HG03025 (cell line): ENCODE data around the gene SC5D.

Experiments
- ATAC-seq: cut with Tn5 transposase; IDR thresholded peaks from one replicate; pipeline ENCODE4 v1.9.1; 2021; ENCODE audit warnings: mild to moderate bottlenecking, moderate library complexity; ENCODE audit not compliant: unreplicated experiment, low FRiP score

SC5D gene, protein sequence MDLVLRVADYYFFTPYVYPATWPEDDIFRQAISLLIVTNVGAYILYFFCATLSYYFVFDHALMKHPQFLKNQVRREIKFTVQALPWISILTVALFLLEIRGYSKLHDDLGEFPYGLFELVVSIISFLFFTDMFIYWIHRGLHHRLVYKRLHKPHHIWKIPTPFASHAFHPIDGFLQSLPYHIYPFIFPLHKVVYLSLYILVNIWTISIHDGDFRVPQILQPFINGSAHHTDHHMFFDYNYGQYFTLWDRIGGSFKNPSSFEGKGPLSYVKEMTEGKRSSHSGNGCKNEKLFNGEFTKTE

GRCh38 chr11:121292495-121293287 lies at the start of gene SC5D:
Gene SC5D (plus strand): TSS chr11:121292771. CDS start chr11:121303376, 10,605 bp downstream.
- ATAC-seq = peak; percentile 92

DNA sequence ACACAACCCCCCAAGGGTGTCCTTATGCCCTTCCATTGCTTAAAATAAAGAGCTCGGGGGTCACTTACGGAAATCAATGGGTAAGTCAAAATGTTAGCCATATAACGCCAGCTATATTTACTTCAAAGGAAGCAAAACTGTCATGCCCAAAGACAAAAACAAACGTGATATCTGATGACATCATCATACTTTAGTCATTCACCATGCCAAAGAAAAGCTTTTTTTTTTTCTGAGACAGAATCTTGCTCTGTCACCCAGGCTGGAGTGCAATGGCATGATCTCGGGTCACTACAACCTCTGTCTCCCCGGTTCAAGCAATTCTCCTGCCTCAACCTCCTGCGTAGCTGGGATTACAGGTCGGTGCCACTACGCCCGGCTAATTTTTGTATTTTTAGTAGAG lies 47.7 kb upstream of the SC5D start:
- no peak for ATAC-seq

DNA sequence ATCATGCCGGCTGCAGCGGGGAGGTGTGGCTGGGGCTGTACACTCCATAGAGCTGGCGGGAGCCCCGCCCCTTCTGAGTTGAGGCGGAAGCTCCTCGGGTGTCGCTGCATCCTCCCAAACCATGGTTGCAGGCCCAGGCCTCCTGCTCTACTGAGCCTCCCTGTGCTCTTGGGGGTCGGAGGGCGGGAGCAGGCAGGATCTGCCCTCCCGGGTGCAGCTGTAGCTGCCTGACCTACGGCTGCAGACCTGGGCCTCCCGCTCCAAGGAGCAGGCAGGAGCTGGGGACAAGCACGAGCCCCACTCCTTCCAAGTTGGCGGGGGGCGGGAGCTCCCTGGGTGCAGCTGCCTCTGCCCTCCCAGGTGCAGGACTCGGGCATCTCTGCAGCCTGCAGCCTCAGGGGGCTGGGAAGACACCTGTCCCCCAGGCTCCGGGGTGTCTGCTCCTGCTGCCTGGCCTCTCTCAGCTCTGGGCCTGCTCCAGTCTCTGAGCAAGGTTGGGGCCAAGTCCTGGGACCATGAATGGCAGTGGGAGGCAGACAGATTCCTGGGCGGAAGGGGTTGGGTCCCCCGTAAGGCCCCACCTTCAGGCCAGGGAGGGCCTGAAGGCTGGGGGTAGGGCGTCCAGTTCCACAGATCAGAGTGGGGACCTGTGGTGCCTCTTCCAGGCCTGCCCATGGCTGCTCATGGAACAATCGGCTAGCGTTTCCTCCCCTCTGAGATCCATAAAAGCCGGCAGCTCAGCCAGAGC lies 46.4 kb upstream of the SC5D start:
- ATAC-seq = no peak

DNA sequence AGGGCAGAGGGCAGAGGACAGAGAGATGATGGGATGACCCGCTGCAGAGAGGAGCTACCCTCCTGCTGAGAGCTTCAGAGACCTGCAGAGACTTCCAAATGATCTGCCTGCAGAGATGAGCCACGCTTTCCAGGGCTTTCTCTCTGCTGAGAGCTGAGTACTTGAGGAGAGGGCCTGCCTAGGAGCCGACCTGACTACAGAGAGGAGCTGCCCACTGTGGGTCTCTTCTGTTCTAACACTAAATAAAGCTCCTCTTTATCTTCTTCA lies 45.9 kb upstream of the SC5D start:
- no peak for ATAC-seq

DNA sequence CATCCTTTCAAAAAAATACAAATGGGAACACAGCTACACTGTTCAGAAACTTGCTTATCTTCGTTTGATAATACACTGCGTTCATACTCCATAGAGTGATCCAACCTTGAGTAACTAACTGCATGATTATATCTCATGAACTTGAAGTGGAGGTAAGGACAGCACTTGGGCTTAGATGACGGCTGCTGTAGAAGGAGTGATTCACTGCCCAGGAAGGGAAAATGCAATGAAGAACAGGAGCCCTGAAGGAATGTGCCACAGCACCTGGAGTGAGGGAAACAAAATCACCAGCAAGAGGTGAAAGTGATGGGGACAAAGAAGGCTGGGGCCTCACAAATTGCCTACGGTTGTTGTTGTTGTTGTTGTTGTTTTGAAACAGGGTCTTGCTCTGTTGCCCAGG lies 44.1 kb upstream of the SC5D start:
- ATAC-seq = no peak

GRCh38 chr11:121249039-121249663 lies 43.4 kb upstream of the SC5D start:
- ATAC-seq = no peak

- no peak for ATAC-seq
Measured at GRCh38 chr11:121250843-121251242, 41.7 kb upstream of the SC5D start.

DNA sequence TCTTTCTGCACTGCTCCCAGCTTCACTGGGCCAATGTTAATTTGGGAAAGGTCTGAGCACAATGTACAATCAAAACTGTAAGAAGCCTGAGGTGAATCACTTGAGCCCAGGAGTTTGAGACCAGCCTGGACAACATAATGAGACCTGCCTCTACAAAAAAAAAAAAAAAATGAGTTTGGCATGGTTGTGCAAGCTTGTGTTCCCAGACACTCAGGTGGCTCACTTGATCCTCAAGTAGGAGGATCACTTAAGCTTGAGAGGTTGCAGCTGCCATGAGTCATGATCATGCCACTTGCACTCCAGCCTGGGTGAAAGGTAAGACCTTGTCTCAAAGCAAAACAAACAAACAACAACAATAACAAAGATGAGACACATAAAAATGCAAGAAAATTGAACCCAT lies 38.6 kb upstream of the SC5D start:
- no peak for ATAC-seq

DNA sequence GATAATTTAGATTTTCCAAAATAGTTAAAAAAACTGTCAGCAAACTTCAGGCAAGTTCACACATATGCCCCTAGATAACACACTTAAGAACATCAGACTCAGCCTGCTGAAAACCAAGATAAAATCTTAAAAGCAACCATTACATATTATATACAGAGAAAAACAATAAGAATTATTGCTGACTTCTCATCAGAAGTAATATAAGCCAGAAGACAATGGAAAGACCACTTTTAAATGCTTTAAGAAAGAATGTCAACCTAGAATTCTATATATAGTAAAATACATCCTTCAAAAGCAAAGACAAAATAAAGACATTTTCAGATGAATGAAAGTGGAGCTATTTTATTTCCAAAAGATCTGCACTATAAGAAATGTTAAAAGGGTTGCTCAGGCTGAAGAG lies 37.8 kb upstream of the SC5D start:
- ATAC-seq = no peak

- ATAC-seq = no peak
Measured at GRCh38 chr11:121255473-121256125, 37.0 kb upstream of the SC5D start.

DNA sequence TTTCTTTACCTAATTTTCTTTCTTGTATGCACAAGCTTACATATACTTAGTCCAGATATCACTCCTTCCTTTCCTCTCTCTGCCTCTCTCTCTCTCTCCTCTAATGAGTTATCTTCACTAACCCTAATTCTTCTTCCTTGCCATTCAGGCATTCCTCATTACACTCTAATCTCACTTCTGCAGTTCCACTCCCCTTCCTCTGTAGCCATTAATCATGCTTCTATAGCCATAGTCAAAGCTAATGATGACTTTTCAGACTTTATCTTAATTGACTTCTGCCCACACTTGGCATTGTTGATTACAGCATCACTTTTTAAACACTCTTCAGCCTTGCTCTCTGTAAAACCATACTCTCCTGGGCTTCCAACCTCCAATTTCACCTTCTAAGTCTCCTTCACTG lies 35.3 kb upstream of the SC5D start:
- ATAC-seq = no peak

- no peak for ATAC-seq
Measured at GRCh38 chr11:121257976-121258375, 34.6 kb upstream of the SC5D start.

DNA sequence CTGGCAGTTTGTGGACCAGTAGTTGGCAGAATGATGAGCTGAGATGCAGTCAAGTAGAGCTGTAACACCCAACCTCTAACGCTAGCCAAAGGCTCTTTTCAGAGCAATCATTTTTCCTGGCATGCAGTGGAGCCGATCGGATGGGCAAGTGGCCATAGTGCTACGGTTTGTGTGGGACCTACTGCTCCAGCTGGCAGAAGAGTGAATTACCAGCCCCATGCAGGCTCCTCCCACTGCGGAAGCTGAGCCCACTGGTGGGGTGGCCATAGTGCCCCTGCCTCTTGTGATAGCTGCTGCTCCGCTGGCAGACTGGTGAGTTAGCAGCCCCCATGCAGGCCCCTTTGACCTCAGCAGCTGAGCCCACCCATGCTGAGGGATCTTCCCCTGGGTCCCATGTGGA lies 27.0 kb upstream of the SC5D start:
- ATAC-seq = no peak

DNA sequence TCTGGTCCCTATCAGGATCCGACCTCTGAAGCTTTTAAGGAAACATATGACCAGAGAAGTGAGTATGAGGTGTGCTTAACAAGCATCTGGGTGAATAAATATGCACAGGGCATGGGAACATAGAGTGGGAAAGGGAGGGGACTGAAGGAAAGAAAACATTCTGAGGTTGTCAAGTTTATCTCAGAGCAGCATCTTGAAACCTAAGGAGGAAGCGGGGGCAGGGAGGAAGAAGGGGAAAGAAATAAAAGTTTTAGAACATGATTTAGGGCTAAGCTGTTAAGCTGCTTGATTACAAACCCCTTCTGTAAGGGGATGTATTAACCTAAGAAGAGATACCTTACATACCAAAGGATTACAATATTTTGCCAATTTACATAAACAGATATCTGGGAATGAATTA lies 24.0 kb upstream of the SC5D start:
- no peak for ATAC-seq

- ATAC-seq = no peak
Measured at GRCh38 chr11:121270001-121270678, 22.4 kb upstream of the SC5D start.

GRCh38 chr11:121274332-121274991 lies 18.1 kb upstream of the SC5D start:
- no peak for ATAC-seq

GRCh38 chr11:121281698-121282097 lies 10.9 kb upstream of the SC5D start:
- no peak for ATAC-seq

DNA sequence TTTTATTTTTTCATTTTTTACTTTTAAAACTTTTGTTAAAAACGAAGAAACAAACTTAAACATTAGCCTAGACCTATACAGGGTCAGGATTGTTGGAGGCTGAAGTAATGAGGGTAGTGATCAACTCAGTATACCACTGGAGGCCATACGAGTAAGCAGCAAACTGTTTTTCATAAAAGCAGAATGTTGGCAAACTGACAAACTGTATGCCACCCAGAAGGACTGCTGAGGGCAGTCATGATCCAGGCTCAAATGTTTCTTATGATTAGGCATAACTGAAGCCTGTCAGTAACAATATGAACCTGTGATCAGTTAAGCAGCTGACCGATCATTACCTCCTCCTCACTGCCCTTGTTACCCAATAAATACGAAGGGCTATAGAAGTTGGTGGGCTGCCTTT lies 10.2 kb upstream of the SC5D start:
- no peak for ATAC-seq

DNA sequence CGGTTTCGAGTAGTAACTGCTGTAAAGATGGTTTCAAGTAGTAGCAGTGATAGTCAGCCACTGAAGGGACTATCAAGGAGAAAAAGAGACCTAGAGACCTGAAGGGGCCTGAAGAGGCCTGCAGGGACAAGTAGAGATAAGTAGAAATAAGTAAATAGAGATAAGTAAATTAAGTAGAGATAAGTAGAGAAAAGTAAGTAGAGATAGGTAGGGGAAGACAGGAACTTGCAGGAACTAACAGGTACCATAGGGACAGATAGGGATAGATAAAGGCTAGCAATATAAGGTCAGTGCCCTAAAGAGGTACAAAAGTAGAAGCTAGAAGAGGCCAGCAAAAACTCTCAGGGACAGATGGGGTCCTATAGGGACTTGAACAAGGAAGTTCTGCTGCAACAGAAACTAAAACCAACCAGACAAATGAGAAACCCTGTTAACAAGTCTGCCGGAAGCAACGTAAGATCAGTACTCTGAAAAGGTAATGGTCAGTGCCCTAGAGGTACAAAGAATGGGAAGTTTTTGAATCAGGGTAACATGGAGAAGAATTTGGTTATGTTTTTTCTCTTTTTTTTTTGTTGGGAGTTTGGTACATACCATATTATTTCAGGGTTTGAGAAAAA lies 9.6 kb upstream of the SC5D start:
- ATAC-seq = no peak
